GM18505 (cell line): ENCODE measurements around the gene RNF144B.
"Not testable (repeated sequence)": the region's sequence is repeated elsewhere in the genome, so short reads cannot be mapped to it uniquely, and the experiment has no call there.

Source experiments
- ATAC-seq: cut with Tn5 transposase; IDR thresholded peaks from one replicate; pipeline ENCODE4 v1.9.1; 2021; ENCODE audit not compliant: unreplicated experiment
- POLR2A ChIP-seq: IDR thresholded peaks from 4 replicates; pipeline ENCODE4 v1.6.1; 2011; ENCODE audit warnings: borderline replicate concordance; ENCODE audit not compliant: insufficient read depth, insufficient read length; ENCODE audit errors: extremely low read depth

RNF144B gene

DNA sequence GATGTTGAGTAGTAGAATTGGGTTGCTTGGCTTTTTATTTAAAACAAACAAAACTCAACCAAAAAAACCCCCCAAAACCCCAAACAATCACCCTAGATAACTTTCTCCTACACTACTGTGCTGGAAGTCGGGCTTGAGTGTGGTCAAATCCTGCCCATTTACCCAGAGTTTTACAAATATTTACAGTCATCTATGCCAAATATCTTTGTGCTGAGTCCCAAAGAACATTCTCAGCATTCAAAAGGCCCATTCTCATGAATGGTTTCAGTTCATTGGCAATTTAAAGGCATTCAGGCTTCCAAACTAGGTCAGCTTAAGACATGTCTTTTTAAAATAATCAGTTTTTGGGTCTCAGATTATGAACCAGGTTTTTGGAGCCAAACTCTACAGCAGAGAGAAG, 1.8 kb downstream of the RNF144B start:
- no peak for TF ChIP-seq POLR2A
- ATAC-seq = no peak

DNA sequence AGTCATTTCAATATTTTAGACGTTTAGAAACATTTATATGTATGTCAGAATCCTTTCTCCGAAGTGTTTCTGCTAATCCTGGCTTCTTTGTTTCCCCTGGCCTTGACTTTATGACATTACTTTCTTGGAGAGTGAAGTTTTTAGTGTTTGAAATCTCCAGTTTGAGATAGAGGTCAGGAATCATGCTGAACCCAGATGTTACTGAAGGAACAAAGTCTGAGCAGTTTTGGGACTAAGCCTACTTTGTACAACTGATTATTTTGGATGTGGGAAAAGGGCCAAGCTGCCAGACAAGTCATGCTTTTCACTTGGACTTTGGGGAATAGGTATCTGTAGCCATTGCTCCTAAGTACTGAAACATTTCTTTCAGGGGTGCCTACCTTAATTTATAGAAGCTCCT, 2.3 kb downstream of the RNF144B start:
- no peak for ATAC-seq
- TF ChIP-seq POLR2A = no peak

- no peak for ATAC-seq
These were observed 3.3 kb downstream of the RNF144B start for GRCh38 chr6:18390476-18390875.

GRCh38 chr6:18391023-18391422, 3.9 kb downstream of the RNF144B start:
- no peak for ATAC-seq
- no peak for TF ChIP-seq POLR2A

More at GRCh38 chr6:18390476-18390875, 3.3 kb downstream of the RNF144B start:
- no peak for TF ChIP-seq POLR2A

DNA sequence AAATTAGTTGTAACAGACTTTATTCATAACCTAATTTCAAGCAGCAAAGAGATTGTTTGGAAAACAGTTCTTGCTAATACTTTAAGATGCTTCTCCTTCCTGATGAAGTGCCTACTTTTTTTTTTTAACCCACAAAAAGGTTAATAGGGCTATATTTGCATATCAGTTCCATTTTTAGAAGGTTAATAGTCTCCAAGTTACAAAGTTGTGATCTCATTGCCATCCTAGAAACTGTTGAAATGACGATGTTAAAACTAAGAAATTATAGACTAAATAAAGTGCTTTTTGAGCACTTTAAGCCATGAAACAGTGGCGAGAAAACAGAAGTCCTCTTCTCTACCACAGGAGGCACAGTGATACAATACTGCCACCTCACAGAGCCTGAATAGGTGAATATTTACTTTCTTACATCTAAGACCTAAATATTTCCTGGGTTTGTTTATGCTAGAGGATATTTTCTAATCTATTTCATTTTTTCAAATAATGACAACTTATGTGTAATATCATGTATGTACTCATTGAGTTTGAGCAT, 5.3 kb downstream of the RNF144B start:
- no peak for TF ChIP-seq POLR2A
- ATAC-seq = no peak

GRCh38 chr6:18393698-18394097, 6.5 kb downstream of the RNF144B start:
- ATAC-seq = no peak
- no peak for TF ChIP-seq POLR2A

DNA sequence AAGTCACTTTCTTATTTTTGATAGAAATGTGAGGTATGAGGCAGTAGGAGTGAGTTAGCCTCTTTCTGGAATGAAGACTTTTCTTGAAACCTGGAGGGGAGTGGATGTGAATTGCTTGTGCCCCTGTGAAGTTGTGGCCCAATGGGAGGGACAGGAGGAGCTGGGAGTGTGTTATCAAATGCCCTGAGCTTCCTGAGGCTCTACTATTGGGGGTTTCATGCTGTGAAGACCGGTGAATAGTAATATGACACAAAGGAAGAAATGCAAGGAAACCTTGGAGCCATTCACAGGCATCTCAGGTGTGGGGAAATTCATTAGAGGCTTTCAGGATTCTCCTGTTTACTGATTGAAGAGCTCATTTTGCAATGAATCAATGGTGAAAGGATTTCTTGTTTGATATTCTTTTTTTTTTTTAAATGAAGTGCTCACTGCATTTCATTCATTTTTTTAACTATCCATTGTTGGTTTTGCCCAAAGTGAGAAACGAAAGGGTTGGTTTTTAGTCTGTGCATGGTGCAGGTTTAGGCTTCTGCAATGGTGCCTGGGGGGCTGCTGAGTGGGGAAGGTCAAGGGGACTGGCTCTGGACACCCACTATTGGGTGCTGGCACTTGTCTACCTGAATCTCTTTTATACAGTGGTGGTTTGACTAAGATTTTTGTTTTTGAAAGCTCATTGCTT, 8.2 kb downstream of the RNF144B start:
- no peak for ATAC-seq
- no peak for TF ChIP-seq POLR2A

GRCh38 chr6:18395856-18396197, 8.7 kb downstream of the RNF144B start:
- no peak for ATAC-seq
- no peak for TF ChIP-seq POLR2A

DNA sequence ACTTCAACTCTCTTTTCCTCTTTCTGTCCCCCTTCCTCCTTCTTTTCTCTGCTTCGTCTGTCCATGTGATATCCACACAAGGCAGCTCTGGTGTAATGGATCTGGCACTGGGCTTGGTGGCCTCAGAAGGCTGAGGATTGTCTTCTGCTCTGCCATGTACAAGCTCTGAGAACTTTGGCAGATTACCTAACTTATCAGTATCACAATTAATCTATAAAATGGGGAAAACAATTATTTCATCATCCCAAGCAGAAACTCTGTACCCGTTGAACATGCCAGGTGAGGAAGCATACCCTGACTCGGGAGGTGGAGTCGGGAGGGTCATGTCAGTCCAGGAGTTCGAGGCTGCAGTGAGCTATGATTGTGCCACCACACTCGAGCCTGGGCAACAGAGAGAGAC, 10.6 kb downstream of the RNF144B start:
- no peak for ATAC-seq

GRCh38 chr6:18398225-18398624, 11.1 kb downstream of the RNF144B start:
- not testable (repeated sequence) for ATAC-seq

More for the DNA sequence above, 10.6 kb downstream of the RNF144B start:
- TF ChIP-seq POLR2A = no peak

DNA sequence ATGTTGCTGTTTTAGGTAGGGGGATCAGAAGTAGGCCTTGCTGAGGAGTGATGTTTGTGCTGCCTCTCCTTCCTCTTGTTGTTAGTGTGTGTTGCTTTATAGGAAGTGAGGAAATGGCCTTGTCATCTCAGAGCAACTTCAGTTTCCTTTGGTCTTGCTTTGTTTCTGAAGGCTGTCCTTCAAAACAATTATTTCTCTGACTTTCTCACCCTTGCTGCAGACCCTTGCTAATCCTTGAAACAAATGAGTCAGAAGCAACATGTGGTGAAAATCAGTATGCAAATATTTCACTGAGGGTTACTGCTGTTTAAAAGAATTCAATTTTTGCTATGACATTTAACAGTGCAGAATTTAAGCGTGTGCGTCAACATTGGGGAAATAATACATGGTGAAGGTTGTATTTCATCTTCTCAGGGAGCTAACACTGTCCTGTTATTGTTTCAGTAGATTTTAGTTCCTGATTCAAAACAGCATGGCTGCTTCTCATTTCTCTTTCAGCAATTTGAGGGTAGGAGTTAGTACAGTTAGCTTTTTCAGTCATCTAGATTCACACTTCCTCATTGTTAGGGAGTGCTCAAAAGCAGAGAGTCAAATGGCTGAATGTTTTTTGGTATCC, 13.8 kb downstream of the RNF144B start:
- no peak for TF ChIP-seq POLR2A
- peak; percentile 87 for ATAC-seq

DNA sequence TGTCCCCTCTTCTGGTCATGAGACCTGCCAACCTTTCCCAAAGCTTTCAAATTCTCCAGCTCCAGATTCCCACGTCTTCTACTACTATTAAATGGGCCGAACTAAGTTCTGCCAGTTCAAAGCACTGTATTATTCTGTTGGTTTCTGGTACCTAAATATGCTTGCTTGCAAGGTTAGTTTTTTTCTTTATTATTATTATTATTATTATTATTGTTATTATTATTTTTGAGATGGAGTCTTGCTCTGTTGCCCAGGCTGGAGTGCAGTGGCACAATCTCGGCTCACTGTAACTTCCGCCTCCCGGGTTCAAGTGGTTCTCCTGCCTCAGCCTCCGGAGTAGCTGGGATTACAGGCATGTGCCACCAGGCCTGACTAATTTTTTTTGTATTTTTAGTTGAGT, 17.8 kb downstream of the RNF144B start:
- not testable (repeated sequence) for ATAC-seq

DNA sequence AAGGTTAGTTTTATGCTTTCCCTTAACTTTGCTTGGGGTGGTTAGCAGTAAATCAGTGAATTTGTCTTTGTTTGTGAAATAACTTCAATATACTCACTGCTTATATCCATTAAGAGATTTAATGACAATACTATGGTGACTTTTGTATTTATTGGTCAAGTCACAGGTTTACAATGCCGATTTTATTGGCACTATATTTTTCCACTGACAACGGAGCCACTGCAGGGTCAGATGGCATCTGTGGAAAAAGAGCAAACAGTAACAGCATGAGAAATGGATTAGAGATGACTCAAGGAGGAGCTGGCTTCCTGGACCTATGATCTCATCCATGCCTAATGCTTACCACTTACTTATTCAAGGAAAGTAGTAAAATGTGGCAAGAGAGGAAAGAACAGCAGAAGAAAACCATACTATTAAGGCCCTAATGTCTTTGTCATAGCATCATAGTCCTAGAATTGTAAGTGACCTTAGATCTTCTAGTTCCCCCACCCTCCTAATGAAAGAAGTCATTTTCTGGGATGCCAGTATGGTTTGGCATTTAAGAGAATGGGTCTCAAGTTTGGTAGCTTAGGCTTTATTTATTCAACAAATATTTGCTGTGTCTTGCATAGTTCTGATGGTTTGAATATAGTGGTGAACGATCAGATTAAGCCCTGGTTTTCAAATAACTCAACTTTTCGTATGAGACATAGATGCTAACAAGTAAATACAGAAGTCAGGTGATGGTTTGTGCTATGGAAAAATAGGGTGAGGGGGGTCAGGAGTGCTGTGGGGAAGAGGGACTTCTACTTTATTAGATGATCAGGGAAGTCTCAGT, 18.5 kb downstream of the RNF144B start:
- no peak for TF ChIP-seq POLR2A
- ATAC-seq = no peak
